ENCODE results near the gene PTRHD1. TPM values are rescaled to one million over a fixed set of nuclear protein-coding genes. Genes with fewer than 3 reads are reported as not detected.
"Not testable (repeated sequence)": the region's sequence is repeated elsewhere in the genome, so short reads cannot be mapped to it uniquely, and the experiment has no call there.

Gene PTRHD1
- total RNA-seq, 2 experiments from 2014 or later, result 15.3 to 15.7 TPM

GRCh38 chr2:24806661-24807036, 13.5 kb upstream of the PTRHD1 start:
- ChIA-PET CTCF (interaction anchor here (0.7 kb wide), 1 partner anchor 21 kb away, joined by 4 read pairs; no protein-coding TSS in a partner anchor), POLR2A (no interaction called here)
- DNase-seq (no peak), ATAC-seq (ENCODE audit: poor library complexity) (no peak)
- no peak overlapping the region for H3K4me3 ChIP-seq (ENCODE audit: low read length)
- no peaks in the 10 kb centered on the region for H3K4me1 ChIP-seq (ENCODE audit: insufficient read depth, low read length)
- TF ChIP-seq CTCF (IDR thresholded peaks at IDR 0.05), result no peak
- H3K27me3 ChIP-seq (ENCODE audit: control insufficient read depth in 1 of 2, insufficient read depth in 2 of 2, low read length in 2 of 2), result no peaks in the 10 kb centered on the region
- Mint-ChIP-seq H3K27me3 (no peaks in the 10 kb centered on the region), H3K4me3 (no peak overlapping the region), H3K9me3 (no peaks in the 10 kb centered on the region), H3K4me1 (ENCODE audit: low read depth) (peaks cover 16% of the 10 kb centered on the region), H3K27ac (no peak overlapping the region), H3K36me3 (ENCODE audit: low read depth) (peaks cover 34% of the 10 kb centered on the region)
- H3K36me3 ChIP-seq (ENCODE audit: insufficient read depth, low read length), result no peaks in the 10 kb centered on the region
- intact Hi-C loops (cut with DNase I, micrococcal nuclease), result no loop called here
- no peak overlapping the region for H3K27ac ChIP-seq (ENCODE audit: low read depth in 1 of 2, low read length in 2 of 2)
- H3K9me3 ChIP-seq (ENCODE audit: control insufficient read depth in 1 of 2, insufficient read depth in 1 of 2, low read length in 2 of 2), result peaks cover 0 to 7% of the 10 kb centered on the region in 2 experiments

GRCh38 chr2:24805811-24806660, 12.8 kb upstream of the PTRHD1 start:
- H3K4me3 Mint-ChIP-seq; H3K27me3 Mint-ChIP-seq; H3K9me3 ChIP-seq (ENCODE audit: control insufficient read depth in 1 of 2, insufficient read depth in 1 of 2, low read length in 2 of 2); H3K9me3 Mint-ChIP-seq; H3K27ac Mint-ChIP-seq; ATAC-seq (ENCODE audit: poor library complexity); H3K27ac ChIP-seq (ENCODE audit: low read depth in 1 of 2, low read length in 2 of 2); intact Hi-C loops (cut with DNase I, micrococcal nuclease); H3K4me1 ChIP-seq (ENCODE audit: insufficient read depth, low read length); H3K27me3 ChIP-seq (ENCODE audit: control insufficient read depth in 1 of 2, insufficient read depth in 2 of 2, low read length in 2 of 2); DNase-seq; CTCF ChIA-PET; POLR2A ChIA-PET; H3K36me3 ChIP-seq (ENCODE audit: insufficient read depth, low read length); H3K4me3 ChIP-seq (ENCODE audit: low read length): not testable (repeated sequence)
- peaks cover 38% of the 10 kb centered on the region for H3K36me3 Mint-ChIP-seq (ENCODE audit: low read depth)
- peaks cover 16% of the 10 kb centered on the region for H3K4me1 Mint-ChIP-seq (ENCODE audit: low read depth)

- H3K27ac ChIP-seq (ENCODE audit: low read depth in 1 of 2, low read length in 2 of 2); H3K4me3 ChIP-seq (ENCODE audit: low read length); CTCF ChIA-PET; ATAC-seq (ENCODE audit: poor library complexity); H3K9me3 ChIP-seq (ENCODE audit: control insufficient read depth in 1 of 2, insufficient read depth in 1 of 2, low read length in 2 of 2); H3K27me3 ChIP-seq (ENCODE audit: control insufficient read depth in 1 of 2, insufficient read depth in 2 of 2, low read length in 2 of 2); H3K4me1 ChIP-seq (ENCODE audit: insufficient read depth, low read length); DNase-seq; H3K4me3 Mint-ChIP-seq; H3K36me3 ChIP-seq (ENCODE audit: insufficient read depth, low read length); H3K27ac Mint-ChIP-seq; H3K9me3 Mint-ChIP-seq; POLR2A ChIA-PET; H3K4me1 Mint-ChIP-seq (ENCODE audit: low read depth); intact Hi-C loops (cut with DNase I, micrococcal nuclease); H3K27me3 Mint-ChIP-seq: not testable (repeated sequence)
- H3K36me3 Mint-ChIP-seq (ENCODE audit: low read depth), result peaks cover 63% of the 10 kb centered on the region
These were observed 7.3 kb upstream of the PTRHD1 start for GRCh38 chr2:24800487-24800886.

- no peak for TF ChIP-seq CTCF (IDR thresholded peaks at IDR 0.05)
- no peaks in the 10 kb centered on the region for H3K27me3 ChIP-seq (ENCODE audit: control insufficient read depth in 1 of 2, insufficient read depth in 2 of 2, low read length in 2 of 2)
- CTCF ChIA-PET, result no interaction called here
- POLR2A ChIA-PET, result no interaction called here
- no peaks in the 10 kb centered on the region for H3K27me3 Mint-ChIP-seq
- peaks cover 57% of the 10 kb centered on the region for H3K36me3 Mint-ChIP-seq (ENCODE audit: low read depth)
- intact Hi-C loops (cut with DNase I, micrococcal nuclease), result loop anchor here (5.0 to 10.0 kb wide), 3 partner anchors 120 to 1077 kb away; partner anchors contain the start of genes ASXL2 (in 1 of the 2) and NCOA1 (in 1 of the 2)
- ATAC-seq (ENCODE audit: poor library complexity) (no peak), DNase-seq (no peak)
- no peak overlapping the region for H3K4me3 ChIP-seq (ENCODE audit: low read length)
- no peaks in the 10 kb centered on the region for H3K36me3 ChIP-seq (ENCODE audit: insufficient read depth, low read length)
- no peak overlapping the region for H3K4me3 Mint-ChIP-seq
- H3K4me1 Mint-ChIP-seq (ENCODE audit: low read depth), result peaks cover 16% of the 10 kb centered on the region
- H3K9me3 Mint-ChIP-seq, result no peaks in the 10 kb centered on the region
- no peak overlapping the region for H3K27ac ChIP-seq (ENCODE audit: low read depth in 1 of 2, low read length in 2 of 2)
- H3K9me3 ChIP-seq (ENCODE audit: control insufficient read depth in 1 of 2, insufficient read depth in 1 of 2, low read length in 2 of 2), result no peaks in the 10 kb centered on the region
- H3K4me1 ChIP-seq (ENCODE audit: insufficient read depth, low read length), result peaks cover 10% of the 10 kb centered on the region
- H3K27ac Mint-ChIP-seq, result no peak overlapping the region
These were observed 4.5 kb upstream of the PTRHD1 start for GRCh38 chr2:24797644-24798043.

Data from CD4-positive, alpha-beta T cell (primary cell).